Neutrophil (primary cell): ENCODE results near the gene KRR1.
"Not testable (repeated sequence)": the region's sequence is repeated elsewhere in the genome, so short reads cannot be mapped to it uniquely, and the experiment has no call there.

Experiments
- H3K27ac ChIP-seq: fragments of 200-600 bp; sonication (generic); 2 replicates; pipeline ENCODE4 v1.5.1; 2016; ENCODE audit warnings: mild to moderate bottlenecking, moderate library complexity
- H3K27me3 ChIP-seq: fragments of 200-600 bp; sonication (generic); 2 replicates; pipeline ENCODE4 v1.6.0; 2016; ENCODE audit warnings: mild to moderate bottlenecking
- H3K36me3 ChIP-seq: fragments of 200-600 bp; sonication (generic); 2 replicates; pipeline ENCODE4 v1.5.1; 2017
- H3K4me1 ChIP-seq, 2 experiments: fragments of 200-600 bp in 1 of 2; sonication (generic) in 1 of 2; 1 replicate in 1 of 2; 2 replicates in 1 of 2; pipeline versions ENCODE4 v1.5.1 to v1.6.1; 2013 to 2016; ENCODE audit warnings: low read depth in 1 of 2, low read length in 1 of 2, mild to moderate bottlenecking in 1 of 2, moderate library complexity in 1 of 2; ENCODE audit not compliant: control insufficient read depth in 1 of 2, insufficient read depth in 1 of 2
- H3K4me3 ChIP-seq, 2 experiments: fragments of 200-600 bp in 1 of 2; sonication (generic) in 1 of 2; 1 replicate in 1 of 2; 2 replicates in 1 of 2; pipeline ENCODE4 v1.5.1; 2013 to 2016; ENCODE audit warnings: low read depth in 1 of 2, low read length in 1 of 2, mild to moderate bottlenecking in 1 of 2, moderate library complexity in 1 of 2
- H3K9me3 ChIP-seq: fragments of 200-600 bp; sonication (generic); 2 replicates; pipeline ENCODE4 v1.5.1; 2016
- CTCF ChIP-seq: fragments of 200-600 bp; sonication (generic); IDR thresholded peaks from 2 replicates; pipeline ENCODE4 v1.5.1; 2016; ENCODE audit warnings: antibody characterized with exemption

Gene KRR1

GRCh38 chr12:75457191-75457590 lies 54.2 kb downstream of the KRR1 start:
- no peak for TF ChIP-seq CTCF
- Histone ChIP-seq H3K9me3 (peaks cover 5% of the 10 kb centered on the region), H3K27ac (peak overlapping the region; percentile 63), H3K4me3 (no peak overlapping the region), H3K4me1 (peaks cover 12 to 27% of the 10 kb centered on the region in 2 experiments), H3K36me3 (no peaks in the 10 kb centered on the region), H3K27me3 (no peaks in the 10 kb centered on the region)

- H3K36me3 ChIP-seq: no peaks in the 10 kb centered on the region
- no peak overlapping the region for H3K4me3 ChIP-seq
- peaks cover 12 to 27% of the 10 kb centered on the region in 2 experiments for H3K4me1 ChIP-seq
- peak overlapping the region; percentile 43 for H3K27ac ChIP-seq
- H3K9me3 ChIP-seq: peaks cover 5% of the 10 kb centered on the region
- no peak for TF ChIP-seq CTCF
- H3K27me3 ChIP-seq: no peaks in the 10 kb centered on the region
These were observed 55.6 kb downstream of the KRR1 start for GRCh38 chr12:75455839-75456238.

- no peak for TF ChIP-seq CTCF
- peaks cover 12 to 22% of the 10 kb centered on the region in 2 experiments for H3K4me1 ChIP-seq
- H3K27me3 ChIP-seq: no peaks in the 10 kb centered on the region
- no peak overlapping the region for H3K4me3 ChIP-seq
- peaks cover under 1% of the 10 kb centered on the region for H3K9me3 ChIP-seq
- no peak overlapping the region for H3K27ac ChIP-seq
- H3K36me3 ChIP-seq: no peaks in the 10 kb centered on the region
These were observed 58.6 kb downstream of the KRR1 start for GRCh38 chr12:75452675-75453330.

- no peak for TF ChIP-seq CTCF
- no peaks in the 10 kb centered on the region for H3K4me1 ChIP-seq
- H3K27ac ChIP-seq: no peak overlapping the region
- H3K27me3 ChIP-seq: no peaks in the 10 kb centered on the region
- no peaks in the 10 kb centered on the region for H3K9me3 ChIP-seq
- no peak overlapping the region for H3K4me3 ChIP-seq
- no peaks in the 10 kb centered on the region for H3K36me3 ChIP-seq
These were observed 63.6 kb downstream of the KRR1 start for GRCh38 chr12:75447691-75448393.

GRCh38 chr12:75446857-75447256 lies 64.6 kb downstream of the KRR1 start:
- no peak for TF ChIP-seq CTCF
- Histone ChIP-seq H3K36me3 (no peaks in the 10 kb centered on the region), H3K27ac (no peak overlapping the region), H3K9me3 (no peaks in the 10 kb centered on the region), H3K4me1 (no peaks in the 10 kb centered on the region), H3K4me3 (no peak overlapping the region), H3K27me3 (no peaks in the 10 kb centered on the region)

GRCh38 chr12:75445137-75445507 lies 66.3 kb downstream of the KRR1 start:
- H3K27ac ChIP-seq: peak overlapping the region; percentile 1
- not testable (repeated sequence) for H3K4me3 ChIP-seq, H3K36me3 ChIP-seq, H3K27me3 ChIP-seq, H3K4me1 ChIP-seq, H3K9me3 ChIP-seq
